GM12878 (cell line): ENCODE results near the gene ENTREP3. TPM values are rescaled to one million over a fixed set of nuclear protein-coding genes. Genes with fewer than 3 reads are reported as not detected.

Experiments
- ATAC-seq: fragments of 200-7000 bp; cut with Tn5 transposase; 3 replicates; pipeline ENCODE4 v1.9.1; 2020; ENCODE audit warnings: mild to moderate bottlenecking, moderate library complexity
- BruUV-seq: library from RNA; stranded (reverse); fragments of 400-500 nt; replicated peaks from 2 replicates; lab custom pipeline; 2021; lab: Mats Ljungman, UMichigan
- CTCF ChIA-PET: fragments of 300-600 bp; sonication (Branson Sonifier 250); formaldehyde crosslinking; extraction: SDS; loops from one replicate; lab custom pipeline; 2021; ENCODE audit warnings: inconsistent platforms; lab: Yijun Ruan, JAX
- POLR2A ChIA-PET: fragments of 350-600 bp; formaldehyde crosslinking; extraction: SDS; loops from one replicate; lab custom pipeline; 2021; ENCODE audit warnings: inconsistent platforms; lab: Charles Lee
- RAD21 ChIA-PET: fragments of 300-600 bp; sonication (Branson Sonifier 250); formaldehyde crosslinking; loops from one replicate; lab custom pipeline; 2023; ENCODE audit warnings: antibody characterized with exemption; ENCODE audit not compliant: unreplicated experiment; lab: Charles Lee
- SMC1A ChIA-PET: fragments of 300-600 bp; sonication (Branson Sonifier 250); formaldehyde crosslinking; loops from one replicate; lab custom pipeline; 2023; ENCODE audit not compliant: unreplicated experiment, uncharacterized antibody; lab: Charles Lee
- DNase-seq: peaks from one replicate; pipeline ENCODE4 v3.0.0-alpha.2; 2011; ENCODE audit warnings: low read depth, low spot score
- FAIRE-seq: peaks from 3 replicates; lab custom pipeline; 2011; peaks lifted over from hg19 to GRCh38; lab: Jason Lieb, UNC
- H2AFZ ChIP-seq: 2 replicates; pipeline ENCODE4 v1.6.0; 2011; ENCODE audit warnings: low read depth, low read length, control low read depth; ENCODE audit not compliant: control insufficient read depth
- H3K27ac ChIP-seq: 2 replicates; pipeline ENCODE4 v1.5.1; 2011; ENCODE audit warnings: control low read depth; ENCODE audit not compliant: control insufficient read depth, insufficient read depth
- H3K27me3 ChIP-seq, 2 experiments: replicated peaks in 1 of 2; 2 replicates each; pipeline versions ENCODE4 v1.6.0 to v1.6.1; 2011; ENCODE audit warnings: low read length in 1 of 2; ENCODE audit not compliant: control insufficient read depth in 2 of 2, insufficient read depth in 2 of 2
- H3K36me3 ChIP-seq, 2 experiments: 2 replicates each; pipeline ENCODE4 v1.5.1; 2011; ENCODE audit warnings: low read length in 1 of 2; ENCODE audit not compliant: control insufficient read depth in 2 of 2, insufficient read depth in 2 of 2
- H3K4me1 ChIP-seq: 2 replicates; pipeline ENCODE4 v1.6.1; 2011; ENCODE audit warnings: mild to moderate bottlenecking, low read length, moderate library complexity, mixed read lengths; ENCODE audit not compliant: control insufficient read depth, insufficient read depth
- H3K4me2 ChIP-seq: 2 replicates; pipeline ENCODE4 v1.6.0; 2011; ENCODE audit warnings: control low read depth; ENCODE audit not compliant: control insufficient read depth, insufficient read depth
- H3K4me3 ChIP-seq: fragments of 200-600 bp; sonication (generic); 2 replicates; pipeline ENCODE4 v1.5.1; 2016
- H3K79me2 ChIP-seq: 2 replicates; pipeline ENCODE4 v1.6.0; 2011; ENCODE audit warnings: low read length; ENCODE audit not compliant: control insufficient read depth, insufficient read depth
- H3K9ac ChIP-seq: 2 replicates; pipeline ENCODE4 v1.8.0; 2011; ENCODE audit warnings: low read length, control low read depth, mixed read lengths; ENCODE audit not compliant: control insufficient read depth, insufficient read depth
- H3K9me3 ChIP-seq: replicated peaks from 3 replicates; pipeline ENCODE4 v1.5.1; 2011; ENCODE audit warnings: mild to moderate bottlenecking, low read length; ENCODE audit not compliant: control insufficient read depth, insufficient read depth
- H4K20me1 ChIP-seq: 2 replicates; pipeline ENCODE4 v1.6.0; 2011; ENCODE audit not compliant: control insufficient read depth, insufficient read depth
- PKNOX1 ChIP-seq: fragments of 450-650 bp; IDR thresholded peaks from 2 replicates; pipeline ENCODE4 v1.6.1; 2016; ENCODE audit warnings: mild to moderate bottlenecking
- SP1 ChIP-seq: IDR thresholded peaks from one replicate; pipeline ENCODE4 v1.6.1; 2011; ENCODE audit warnings: low read depth, low read length
- ZBTB40 ChIP-seq: fragments of 450-650 bp; IDR thresholded peaks from 2 replicates; pipeline ENCODE4 v1.6.1; 2016; ENCODE audit warnings: mild to moderate bottlenecking, moderate library complexity, borderline replicate concordance
- WGBS: methylation state at CpG from one replicate; pipeline ENCODE4 v1.1.6; 2016; ENCODE audit warnings: low lambda C conversion rate; ENCODE audit not compliant: insufficient replicate concordance, insufficient coverage; ENCODE audit errors: missing lambda C conversion rate; 5-methylcytosine and 5-hydroxymethylcytosine counted together
- in situ Hi-C: fragments of 300-500 bp; cut with MboI; formaldehyde crosslinking; loops from 9 replicates; pipeline ENCODE4 v1.14.3; 2018; ENCODE audit warnings: mixed read lengths
- intact Hi-C: fragments of 100-400 bp; cut with micrococcal nuclease; formaldehyde crosslinking; loops from one replicate; pipeline ENCODE4 v1.14.2; 2022; ENCODE audit not compliant: unreplicated experiment
- polyA plus RNA-seq, 11 experiments: library from polyadenylated mRNA; depleted of rRNA in 4 of 11; unstranded in 6 of 11; stranded (reverse) in 5 of 11; fragments of >200 nt; fragmentation: Nextera tagmentation in 4 of 11; fragmentation: Illumina TruSeq in 1 of 11; extraction: Ambion mirVana in 4 of 11; extraction: Trizol in 1 of 11; gene quantifications; 1 replicate in 1 of 11; 2 replicates in 10 of 11; pipeline versions ENCODE4 v1.2.1 to v1.2.3, GENCODE V29; 2011 to 2016; ENCODE audit warnings: inconsistent platforms in 2 of 11, missing spikeins in 2 of 11, low read depth in 1 of 11
- total RNA-seq, 4 experiments: library from RNA; depleted of rRNA in 3 of 4; stranded (reverse); fragments of >200 nt in 3 of 4; fragmentation: Illumina TruSeq in 1 of 4; extraction: Trizol in 1 of 4; gene quantifications; 2 replicates each; pipeline versions ENCODE4 v1.2.1 to v1.2.3, GENCODE V29; 2013 to 2021

Gene ENTREP3
- total and polyA plus RNA-seq, 10 of the 15 experiments (the other 5 are each of a cell fraction or from before 2014, with no cell fraction given), result 1.7 to 31.8 (median 3.9) TPM

- Histone ChIP-seq H4K20me1 (no peaks in the 10 kb centered on the region), H3K9me3 (no peaks in the 10 kb centered on the region), H3K36me3 (no peaks in the 10 kb centered on the region; a peak in 2 of 4 replicates), H3K79me2 (peaks cover 10% of the 10 kb centered on the region), H3K4me2 (peak within 1 kb of the TSS; percentile 96), H3K9ac (peak within 1 kb of the TSS; percentile 90), H3K4me3 (peak within 1 kb of the TSS; percentile 98), H2AFZ (peak within 1 kb of the TSS; percentile 92), H3K27me3 (no peaks in the 10 kb centered on the region), H3K4me1 (peaks cover 19% of the 10 kb centered on the region), H3K27ac (peak within 1 kb of the TSS; percentile 81)
- ChIA-PET POLR2A (interaction anchor here (1.1 to 5.1 kb wide), 5 partner anchors 14 to 115 kb away, joined by 5 to 84 read pairs (median 7); partner anchors contain the start of gene FDPS), RAD21 (interaction anchor here (1.7 to 4.0 kb wide), 5 partner anchors 14 to 116 kb away, joined by 6 to 85 read pairs (median 16); no protein-coding TSS in a partner anchor), SMC1A (interaction anchor here (1.1 to 4.0 kb wide), 5 partner anchors 14 to 43 kb away, joined by 4 to 89 read pairs (median 9); no protein-coding TSS in a partner anchor), CTCF (interaction anchor here (1.1 to 5.7 kb wide), 11 partner anchors 15 to 54 kb away, joined by 3 to 154 read pairs (median 10); partner anchors contain the start of genes KRTCAP2 and SCAMP3)
- FAIRE-seq (peak; percentile 49), ATAC-seq (no peak), DNase-seq (no peak)
- BruUV-seq, result TSS peak; percentile 82
- WGBS, result 50% methylated on average over 13 of the region's 17 CpGs
- intact Hi-C loops, result loop anchor here (1.0 to 5.0 kb wide), 4 partner anchors 18 to 384 kb away; a partner anchor contains a TSS
- TF ChIP-seq PKNOX1 (0 out of 2 replicates have a peak, but pooled peaks have one; percentile 17), SP1 (no peak), ZBTB40 (peak; percentile 34; the same call in 1 of the 2 replicates)
- in situ Hi-C loops, result no loop called here
These were observed 47.3 kb downstream of the ENTREP3 start, which contains the start of gene THBS3 for GRCh38 chr1:155207806-155208540. TSS of gene THBS3 (minus strand) at chr1:155207897. CDS start at chr1:155207876, 21 bp downstream.
